Vagina (tissue), 2 donors: ENCODE data around the gene HOXC11. TPM values are rescaled to one million over a fixed set of nuclear protein-coding genes. Genes with fewer than 3 reads are reported as not detected.

Source experiments
- DNase-seq, 2 donors: peaks; one replicate each; pipeline ENCODE4 v3.0.0-alpha.2; 2017; ENCODE audit errors: extremely low spot score in 2 of 2
- H3K27ac ChIP-seq: fragments of 200-600 bp; sonication (generic); one replicate; pipeline ENCODE4 v1.5.1; 2019
- H3K27me3 ChIP-seq: fragments of 200-600 bp; sonication (generic); one replicate; pipeline ENCODE4 v1.5.1; 2019
- H3K36me3 ChIP-seq, 2 donors: fragments of 200-600 bp; sonication (generic); one replicate each; pipeline ENCODE4 v1.5.1; 2017 to 2019
- H3K4me1 ChIP-seq: fragments of 200-600 bp; sonication (generic); one replicate; pipeline ENCODE4 v1.5.1; 2019
- H3K4me3 ChIP-seq, 2 donors: fragments of 200-600 bp; sonication (generic); 1 replicate in 1 of 2; 2 replicates in 1 of 2; pipeline ENCODE4 v1.5.1; 2016 to 2019
- H3K9me3 ChIP-seq: fragments of 200-600 bp; sonication (generic); one replicate; pipeline ENCODE4 v1.5.1; 2019
- POLR2A ChIP-seq, 2 donors: fragments of 450-650 bp; IDR thresholded peaks; one replicate each; pipeline ENCODE4 v1.6.1; 2017; ENCODE audit warnings: antibody characterized with exemption in 2 of 2, mild to moderate bottlenecking in 2 of 2, moderate library complexity in 2 of 2
- POLR2AphosphoS5 ChIP-seq, 2 donors: sonication (generic); formaldehyde crosslinking; IDR thresholded peaks; one replicate each; pipeline ENCODE4 v1.9.0; 2017; ENCODE audit warnings: antibody characterized with exemption in 2 of 2, mild to moderate bottlenecking in 2 of 2, low read depth in 1 of 2; ENCODE audit not compliant: insufficient read depth in 1 of 2
- intact Hi-C: fragments of 100-400 bp; cut with DNase I; formaldehyde crosslinking; loops from one replicate; pipeline ENCODE4 v1.15.1; 2023
- total RNA-seq: library from RNA; depleted of rRNA; stranded (reverse); fragments of >200 nt; gene quantifications from one replicate; pipeline ENCODE4 v1.2.3, GENCODE V29; 2016
- TF ChIP-seq, protein P1 (sequence below), 3 experiments: fragments of 450-650 bp in 2 of 3; fragments of 200-600 bp in 1 of 3; sonication (generic) in 1 of 3; IDR thresholded peaks; one replicate each; pipeline ENCODE4 v1.5.1; 2017 to 2019; ENCODE audit warnings: antibody characterized with exemption in 3 of 3, mild to moderate bottlenecking in 2 of 3, moderate library complexity in 2 of 3

The HOXC11 gene
- total RNA-seq, 1 donor from 2014 or later: not detected

DNA sequence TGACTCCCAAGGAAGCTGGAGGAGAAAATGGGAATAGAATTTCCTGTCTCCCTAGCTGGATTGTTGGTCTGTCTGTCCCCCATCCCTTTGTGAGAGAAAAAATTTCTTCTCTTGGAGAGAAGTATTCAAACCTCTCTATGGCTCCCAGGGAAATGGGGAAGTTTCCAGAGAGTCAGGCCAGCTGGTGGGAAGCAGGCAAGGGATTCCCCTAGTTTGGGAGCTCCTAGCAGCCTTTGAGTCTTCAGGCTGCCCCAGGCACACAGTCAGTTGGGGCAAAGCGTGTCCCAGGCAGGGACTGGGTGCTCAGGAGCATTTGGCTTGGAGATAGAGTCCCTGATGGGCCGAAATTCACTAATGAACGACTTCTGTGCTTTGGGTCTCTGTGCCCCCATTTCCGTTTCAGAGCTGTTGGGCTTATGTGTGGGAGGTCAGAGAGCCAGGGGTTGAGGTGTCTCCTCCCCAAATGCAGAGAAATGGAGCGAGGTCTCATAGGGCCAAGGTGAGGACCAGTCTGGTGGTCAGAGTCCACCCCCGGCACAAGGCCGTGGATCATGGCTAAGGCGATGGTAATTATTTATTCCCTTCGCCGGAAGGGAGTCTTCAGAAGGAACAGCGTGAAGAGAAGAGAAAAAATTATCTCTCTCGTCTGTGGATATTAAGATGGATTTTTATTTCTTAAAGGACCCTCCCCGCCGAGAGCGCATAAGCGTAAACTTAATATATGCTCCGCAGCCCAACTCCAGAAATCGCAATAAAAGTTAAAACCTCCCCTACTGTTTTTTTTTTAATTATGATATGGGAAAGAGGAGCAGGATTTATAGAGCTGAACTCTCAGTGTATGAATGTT lies 20.5 kb downstream of the HOXC11 start:
- Histone ChIP-seq H3K36me3 (no peaks in the 10 kb centered on the region), H3K27ac (no peak overlapping the region), H3K4me3 (no peak overlapping the region), H3K4me1 (peaks cover 24% of the 10 kb centered on the region), H3K9me3 (no peaks in the 10 kb centered on the region), H3K27me3 (peaks cover 42% of the 10 kb centered on the region)
- intact Hi-C loops: no loop called here
- TF ChIP-seq, protein P1, sequence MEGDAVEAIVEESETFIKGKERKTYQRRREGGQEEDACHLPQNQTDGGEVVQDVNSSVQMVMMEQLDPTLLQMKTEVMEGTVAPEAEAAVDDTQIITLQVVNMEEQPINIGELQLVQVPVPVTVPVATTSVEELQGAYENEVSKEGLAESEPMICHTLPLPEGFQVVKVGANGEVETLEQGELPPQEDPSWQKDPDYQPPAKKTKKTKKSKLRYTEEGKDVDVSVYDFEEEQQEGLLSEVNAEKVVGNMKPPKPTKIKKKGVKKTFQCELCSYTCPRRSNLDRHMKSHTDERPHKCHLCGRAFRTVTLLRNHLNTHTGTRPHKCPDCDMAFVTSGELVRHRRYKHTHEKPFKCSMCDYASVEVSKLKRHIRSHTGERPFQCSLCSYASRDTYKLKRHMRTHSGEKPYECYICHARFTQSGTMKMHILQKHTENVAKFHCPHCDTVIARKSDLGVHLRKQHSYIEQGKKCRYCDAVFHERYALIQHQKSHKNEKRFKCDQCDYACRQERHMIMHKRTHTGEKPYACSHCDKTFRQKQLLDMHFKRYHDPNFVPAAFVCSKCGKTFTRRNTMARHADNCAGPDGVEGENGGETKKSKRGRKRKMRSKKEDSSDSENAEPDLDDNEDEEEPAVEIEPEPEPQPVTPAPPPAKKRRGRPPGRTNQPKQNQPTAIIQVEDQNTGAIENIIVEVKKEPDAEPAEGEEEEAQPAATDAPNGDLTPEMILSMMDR (IDR thresholded peaks at IDR 0.05): no peak
- TF ChIP-seq POLR2AphosphoS5 (IDR thresholded peaks at IDR 0.05; ENCODE audit: insufficient read depth in 1 of 2, low read depth in 1 of 2) (no peak), POLR2A (IDR thresholded peaks at IDR 0.05) (no peak)
- DNase-seq: no peak

DNA sequence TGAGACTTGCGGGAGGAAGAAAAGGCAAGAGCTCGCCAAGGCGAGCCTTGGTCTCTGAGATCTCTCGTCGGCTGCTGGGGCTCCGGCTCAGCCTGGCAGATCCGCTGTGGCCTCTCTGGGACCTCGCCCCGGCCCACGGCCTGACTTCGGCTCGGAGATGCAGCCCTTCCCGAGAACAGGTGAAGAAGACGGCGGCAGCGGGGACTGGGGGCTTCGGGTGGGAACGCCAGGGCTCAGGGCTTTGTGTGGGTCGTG lies 21.0 kb downstream of the HOXC11 start:
- intact Hi-C loops: no loop called here
- H3K4me1 ChIP-seq: peaks cover 24% of the 10 kb centered on the region
- DNase-seq: no peak
- H3K36me3 ChIP-seq: no peaks in the 10 kb centered on the region
- peak overlapping the region in 1 of 2 donors; percentile 51 for H3K4me3 ChIP-seq
- H3K27me3 ChIP-seq: peaks cover 43% of the 10 kb centered on the region
- H3K9me3 ChIP-seq: no peaks in the 10 kb centered on the region
- H3K27ac ChIP-seq: no peak overlapping the region
- TF ChIP-seq POLR2A (IDR thresholded peaks at IDR 0.05) (no peak), POLR2AphosphoS5 (IDR thresholded peaks at IDR 0.05; ENCODE audit: insufficient read depth in 1 of 2, low read depth in 1 of 2) (no peak)
- TF ChIP-seq, protein P1 (IDR thresholded peaks at IDR 0.05): no peak

GRCh38 chr12:53994264-53995001 lies 21.5 kb downstream of the HOXC11 start:
- Histone ChIP-seq H3K9me3 (no peaks in the 10 kb centered on the region), H3K27ac (no peak overlapping the region), H3K4me1 (peaks cover 26% of the 10 kb centered on the region), H3K27me3 (peaks cover 48% of the 10 kb centered on the region), H3K4me3 (peak overlapping the region; percentile 43 to 51), H3K36me3 (no peaks in the 10 kb centered on the region)
- DNase-seq: no peak
- intact Hi-C loops: no loop called here
- TF ChIP-seq POLR2A (IDR thresholded peaks at IDR 0.05) (no peak), POLR2AphosphoS5 (IDR thresholded peaks at IDR 0.05; ENCODE audit: insufficient read depth in 1 of 2, low read depth in 1 of 2) (no peak)
- TF ChIP-seq, protein P1 (IDR thresholded peaks at IDR 0.05): no peak

- TF ChIP-seq POLR2A (IDR thresholded peaks at IDR 0.05) (no peak), POLR2AphosphoS5 (IDR thresholded peaks at IDR 0.05; ENCODE audit: insufficient read depth in 1 of 2, low read depth in 1 of 2) (no peak)
- TF ChIP-seq, protein P1 (IDR thresholded peaks at IDR 0.05): no peak
- no peak for DNase-seq
- peaks cover 31% of the 10 kb centered on the region for H3K4me1 ChIP-seq
- intact Hi-C loops: no loop called here
- no peaks in the 10 kb centered on the region for H3K36me3 ChIP-seq
- no peaks in the 10 kb centered on the region for H3K9me3 ChIP-seq
- no peak overlapping the region for H3K27ac ChIP-seq
- H3K4me3 ChIP-seq: peak overlapping the region; percentile 43 to 51
- peaks cover 50% of the 10 kb centered on the region for H3K27me3 ChIP-seq
Measured at GRCh38 chr12:53995002-53995377, 22.1 kb downstream of the HOXC11 start.
